GM19463 (cell line): ENCODE measurements around the gene INVS.
A peak's percentile ranks its signal among the peaks of the same experiment; 100 is the strongest.
"Not testable (repeated sequence)": the region's sequence is repeated elsewhere in the genome, so short reads cannot be mapped to it uniquely, and the experiment has no call there.

ENCODE experiments used
- ATAC-seq: cut with Tn5 transposase; IDR thresholded peaks from one replicate; pipeline ENCODE4 v1.9.1; 2021; ENCODE audit warnings: mild to moderate bottlenecking, moderate library complexity; ENCODE audit not compliant: unreplicated experiment

Gene INVS

GRCh38 chr9:100083448-100084127 is 15.5 kb upstream of the INVS start:
- ATAC-seq: peak; percentile 40

GRCh38 chr9:100084128-100084453 is 15.0 kb upstream of the INVS start:
- ATAC-seq: peak; percentile 44

GRCh38 chr9:100084734-100085133 is 14.3 kb upstream of the INVS start:
- peak; percentile 83 for ATAC-seq

- no peak for ATAC-seq
Measured at GRCh38 chr9:100086097-100086635, 12.9 kb upstream of the INVS start.

- no peak for ATAC-seq
Measured at GRCh38 chr9:100087218-100087617, 11.8 kb upstream of the INVS start.

- no peak for ATAC-seq
Measured at GRCh38 chr9:100088202-100088601, 10.8 kb upstream of the INVS start.

- ATAC-seq: no peak
Measured at GRCh38 chr9:100090880-100091279, 8.2 kb upstream of the INVS start.

GRCh38 chr9:100091650-100092049 is 7.4 kb upstream of the INVS start:
- no peak for ATAC-seq

GRCh38 chr9:100092066-100092465 is 7.0 kb upstream of the INVS start:
- no peak for ATAC-seq

GRCh38 chr9:100094411-100094810 is 4.6 kb upstream of the INVS start:
- ATAC-seq: not testable (repeated sequence)

GRCh38 chr9:100096378-100096916 is 2.6 kb upstream of the INVS start:
- no peak for ATAC-seq

- peak; percentile 7 for ATAC-seq
Measured at GRCh38 chr9:100098046-100098886, 777 bp upstream of the INVS start.

- ATAC-seq: no peak
Measured at GRCh38 chr9:100099722-100100042, 639 bp downstream of the INVS start.

- no peak for ATAC-seq
Measured at GRCh38 chr9:100100146-100100667, 1.2 kb downstream of the INVS start.

- ATAC-seq: no peak
Measured at GRCh38 chr9:100101608-100102007, 2.6 kb downstream of the INVS start.

GRCh38 chr9:100104314-100104713 is 5.3 kb downstream of the INVS start:
- ATAC-seq: no peak

- no peak for ATAC-seq
Measured at GRCh38 chr9:100105861-100106260, 6.8 kb downstream of the INVS start.

GRCh38 chr9:100106616-100107015 is 7.6 kb downstream of the INVS start:
- no peak for ATAC-seq

- no peak for ATAC-seq
Measured at GRCh38 chr9:100108559-100108958, 9.5 kb downstream of the INVS start.

GRCh38 chr9:100111235-100111634 is 12.2 kb downstream of the INVS start:
- no peak for ATAC-seq

- no peak for ATAC-seq
Measured at GRCh38 chr9:100112677-100113336, 13.8 kb downstream of the INVS start.
